ENCODE data around the gene CSF2.

The CSF2 gene

DNA sequence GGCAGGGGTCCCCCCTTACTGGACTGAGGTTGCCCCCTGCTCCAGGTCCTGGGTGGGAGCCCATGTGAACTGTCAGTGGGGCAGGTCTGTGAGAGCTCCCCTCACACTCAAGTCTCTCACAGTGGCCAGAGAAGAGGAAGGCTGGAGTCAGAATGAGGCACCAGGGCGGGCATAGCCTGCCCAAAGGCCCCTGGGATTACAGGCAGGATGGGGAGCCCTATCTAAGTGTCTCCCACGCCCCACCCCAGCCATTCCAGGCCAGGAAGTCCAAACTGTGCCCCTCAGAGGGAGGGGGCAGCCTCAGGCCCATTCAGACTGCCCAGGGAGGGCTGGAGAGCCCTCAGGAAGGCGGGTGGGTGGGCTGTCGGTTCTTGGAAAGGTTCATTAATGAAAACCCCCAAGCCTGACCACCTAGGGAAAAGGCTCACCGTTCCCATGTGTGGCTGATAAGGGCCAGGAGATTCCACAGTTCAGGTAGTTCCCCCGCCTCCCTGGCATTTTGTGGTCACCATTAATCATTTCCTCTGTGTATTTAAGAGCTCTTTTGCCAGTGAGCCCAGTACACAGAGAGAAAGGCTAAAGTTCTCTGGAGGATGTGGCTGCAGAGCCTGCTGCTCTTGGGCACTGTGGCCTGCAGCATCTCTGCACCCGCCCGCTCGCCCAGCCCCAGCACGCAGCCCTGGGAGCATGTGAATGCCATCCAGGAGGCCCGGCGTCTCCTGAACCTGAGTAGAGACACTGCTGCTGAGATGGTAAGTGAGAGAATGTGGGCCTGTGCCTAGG is at the start of gene CSF2:
CSF2 (plus strand) TSS at position 559 of the 783 bp plus-strand sequence; CDS start at position 594, 35 bp downstream.
- Histone ChIP-seq H3K9ac (ENCODE audit: low read length) (no peak within 1 kb of the TSS), H3K27me3 (replicated peaks; ENCODE audit: insufficient read depth, low read length) (no peaks in the 10 kb centered on the region)
- DNase-seq, result no peak

DNA sequence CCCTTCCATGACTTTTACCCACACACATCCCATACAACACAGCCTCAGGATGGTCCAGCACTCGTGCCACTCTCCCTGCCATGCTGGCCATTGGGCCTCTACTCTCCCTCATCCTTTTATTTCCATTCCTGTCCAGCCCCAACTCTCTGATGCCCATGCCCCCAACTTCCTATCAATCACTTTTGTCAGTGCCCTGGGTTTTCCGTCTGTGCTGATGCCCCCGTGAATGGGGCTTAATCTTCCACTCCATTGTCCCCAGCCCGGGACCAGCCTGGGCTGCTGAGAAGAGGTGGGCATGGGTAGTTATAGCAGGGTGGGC is 49.5 kb upstream of the CSF2 start:
- peaks cover 23% of the 10 kb centered on the region for H3F3A ChIP-seq (ENCODE audit: insufficient read depth, low read length)
- no peaks in the 10 kb centered on the region for H3K36me3 ChIP-seq (replicated peaks; ENCODE audit: insufficient read depth, low read length)
- H3K9me2 ChIP-seq (replicated peaks; ENCODE audit: insufficient read depth, low read length), result no peaks in the 10 kb centered on the region
- no peak overlapping the region for H3K9ac ChIP-seq (ENCODE audit: low read length)
- H3K4me3 ChIP-seq (ENCODE audit: low read length), result no peak overlapping the region
- peaks cover 42% of the 10 kb centered on the region for H3K27me3 ChIP-seq (replicated peaks; ENCODE audit: insufficient read depth, low read length)
- no peak for DNase-seq
- H3K4me1 ChIP-seq (ENCODE audit: low read length), result peaks cover 21% of the 10 kb centered on the region
- peaks cover 4% of the 10 kb centered on the region; the same call in 1 of the 2 replicates for H4K20me1 ChIP-seq (ENCODE audit: insufficient read depth, low read length)
- no peak overlapping the region for H2AFZ ChIP-seq (ENCODE audit: low read length)
- H3K4me2 ChIP-seq (ENCODE audit: low read depth, low read length), result no peak overlapping the region
- H3K9me3 ChIP-seq (replicated peaks; ENCODE audit: insufficient read depth, low read length), result no peaks in the 10 kb centered on the region
- no peak overlapping the region for H3K27ac ChIP-seq (ENCODE audit: low read length)
- TF ChIP-seq EZH2phosphoT487 (IDR thresholded peaks at IDR 0.05; ENCODE audit: low read length) (no peak), EZH2 (optimal IDR thresholded peaks at IDR 0.05; ENCODE audit: low read depth, low read length) (no peak)
- TF ChIP-seq, protein P1, sequence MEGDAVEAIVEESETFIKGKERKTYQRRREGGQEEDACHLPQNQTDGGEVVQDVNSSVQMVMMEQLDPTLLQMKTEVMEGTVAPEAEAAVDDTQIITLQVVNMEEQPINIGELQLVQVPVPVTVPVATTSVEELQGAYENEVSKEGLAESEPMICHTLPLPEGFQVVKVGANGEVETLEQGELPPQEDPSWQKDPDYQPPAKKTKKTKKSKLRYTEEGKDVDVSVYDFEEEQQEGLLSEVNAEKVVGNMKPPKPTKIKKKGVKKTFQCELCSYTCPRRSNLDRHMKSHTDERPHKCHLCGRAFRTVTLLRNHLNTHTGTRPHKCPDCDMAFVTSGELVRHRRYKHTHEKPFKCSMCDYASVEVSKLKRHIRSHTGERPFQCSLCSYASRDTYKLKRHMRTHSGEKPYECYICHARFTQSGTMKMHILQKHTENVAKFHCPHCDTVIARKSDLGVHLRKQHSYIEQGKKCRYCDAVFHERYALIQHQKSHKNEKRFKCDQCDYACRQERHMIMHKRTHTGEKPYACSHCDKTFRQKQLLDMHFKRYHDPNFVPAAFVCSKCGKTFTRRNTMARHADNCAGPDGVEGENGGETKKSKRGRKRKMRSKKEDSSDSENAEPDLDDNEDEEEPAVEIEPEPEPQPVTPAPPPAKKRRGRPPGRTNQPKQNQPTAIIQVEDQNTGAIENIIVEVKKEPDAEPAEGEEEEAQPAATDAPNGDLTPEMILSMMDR (IDR thresholded peaks at IDR 0.05; ENCODE audit: low read length), result no peak
- H3K79me2 ChIP-seq (ENCODE audit: low read length), result no peaks in the 10 kb centered on the region

More for the DNA sequence above, at the start of gene CSF2:
- no peak within 1 kb of the TSS for H3K4me2 ChIP-seq (ENCODE audit: low read depth, low read length)
- no peak for TF ChIP-seq EZH2 (optimal IDR thresholded peaks at IDR 0.05; ENCODE audit: low read depth, low read length)
- TF ChIP-seq EZH2phosphoT487 (IDR thresholded peaks at IDR 0.05; ENCODE audit: low read length), result no peak
- no peaks in the 10 kb centered on the region for H3K79me2 ChIP-seq (ENCODE audit: low read length)
- H3K9me2 ChIP-seq (replicated peaks; ENCODE audit: insufficient read depth, low read length), result no peaks in the 10 kb centered on the region
- no peak within 1 kb of the TSS for H3K27ac ChIP-seq (ENCODE audit: low read length)
- no peak within 1 kb of the TSS for H2AFZ ChIP-seq (ENCODE audit: low read length)
- no peaks in the 10 kb centered on the region for H3K36me3 ChIP-seq (replicated peaks; ENCODE audit: insufficient read depth, low read length)
- H3K9me3 ChIP-seq (replicated peaks; ENCODE audit: insufficient read depth, low read length), result no peaks in the 10 kb centered on the region
- H3K4me1 ChIP-seq (ENCODE audit: low read length), result peaks cover 22% of the 10 kb centered on the region
- H4K20me1 ChIP-seq (ENCODE audit: insufficient read depth, low read length), result no peaks in the 10 kb centered on the region
- no peaks in the 10 kb centered on the region; the same call in 1 of the 2 replicates for H3F3A ChIP-seq (ENCODE audit: insufficient read depth, low read length)
- H3K4me3 ChIP-seq (ENCODE audit: low read length), result no peak within 1 kb of the TSS

DNA sequence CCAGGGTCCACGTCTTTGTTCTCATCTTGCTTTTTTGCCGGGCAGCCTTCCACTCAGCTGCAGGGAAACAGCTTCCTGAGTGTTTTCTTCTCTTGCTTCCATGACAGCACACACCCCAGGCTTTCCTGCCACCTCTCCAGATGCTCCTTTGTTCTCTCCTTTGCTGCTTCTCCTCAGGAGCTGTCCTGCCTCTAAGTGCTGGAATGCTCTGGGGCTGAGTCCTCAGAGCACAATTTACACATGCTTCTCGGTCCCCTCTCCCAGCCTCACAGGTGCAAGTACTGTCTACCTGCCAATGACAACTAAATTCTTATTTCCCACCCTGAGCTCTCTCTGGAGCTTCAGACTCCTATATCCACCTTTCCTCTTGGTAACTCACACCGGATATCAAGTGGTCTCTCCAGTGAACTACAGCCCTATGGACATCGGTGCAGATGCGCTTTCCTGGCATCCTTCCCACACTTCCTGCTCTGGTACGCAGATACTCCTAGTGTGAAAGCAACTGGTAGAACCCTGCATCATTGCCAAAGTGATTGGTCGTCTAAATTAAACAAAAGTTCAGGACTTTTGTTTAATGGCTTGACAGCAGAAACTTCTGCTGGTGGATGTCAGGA is 48.7 kb upstream of the CSF2 start:
- H3K9ac ChIP-seq (ENCODE audit: low read length), result no peak overlapping the region
- no peaks in the 10 kb centered on the region for H4K20me1 ChIP-seq (ENCODE audit: insufficient read depth, low read length)
- no peak overlapping the region for H3K4me2 ChIP-seq (ENCODE audit: low read depth, low read length)
- TF ChIP-seq EZH2phosphoT487 (IDR thresholded peaks at IDR 0.05; ENCODE audit: low read length) (no peak), EZH2 (optimal IDR thresholded peaks at IDR 0.05; ENCODE audit: low read depth, low read length) (no peak)
- TF ChIP-seq, protein P1 (IDR thresholded peaks at IDR 0.05; ENCODE audit: low read length), result no peak
- peaks cover 15% of the 10 kb centered on the region for H3F3A ChIP-seq (ENCODE audit: insufficient read depth, low read length)
- no peak for DNase-seq
- no peak overlapping the region for H3K27ac ChIP-seq (ENCODE audit: low read length)
- H3K4me3 ChIP-seq (ENCODE audit: low read length), result no peak overlapping the region
- no peaks in the 10 kb centered on the region for H3K9me3 ChIP-seq (replicated peaks; ENCODE audit: insufficient read depth, low read length)
- no peaks in the 10 kb centered on the region for H3K36me3 ChIP-seq (replicated peaks; ENCODE audit: insufficient read depth, low read length)
- no peaks in the 10 kb centered on the region for H3K79me2 ChIP-seq (ENCODE audit: low read length)
- peaks cover 42% of the 10 kb centered on the region for H3K27me3 ChIP-seq (replicated peaks; ENCODE audit: insufficient read depth, low read length)
- no peak overlapping the region for H2AFZ ChIP-seq (ENCODE audit: low read length)
- no peaks in the 10 kb centered on the region for H3K9me2 ChIP-seq (replicated peaks; ENCODE audit: insufficient read depth, low read length)
- H3K4me1 ChIP-seq (ENCODE audit: low read length), result peaks cover 12% of the 10 kb centered on the region
